Duodenal mucosa (tissue), 2 donors: ENCODE results near the gene CPVL.
A peak's percentile ranks its signal among the peaks of the same experiment; 100 is the strongest.
"Not testable (repeated sequence)": the region's sequence is repeated elsewhere in the genome, so short reads cannot be mapped to it uniquely, and the experiment has no call there.

Experiments
- H3K27ac ChIP-seq: one replicate; pipeline ENCODE4 v1.7.0; 2013; ENCODE audit warnings: low read depth, low read length
- H3K27me3 ChIP-seq, 2 donors: one replicate each; pipeline ENCODE4 v1.7.0; 2013; ENCODE audit warnings: low read length in 2 of 2, control low read depth in 1 of 2; ENCODE audit not compliant: insufficient read depth in 2 of 2, control insufficient read depth in 1 of 2
- H3K36me3 ChIP-seq, 2 donors: one replicate each; pipeline ENCODE4 v1.7.0; 2013; ENCODE audit warnings: low read length in 2 of 2, control low read depth in 1 of 2; ENCODE audit not compliant: insufficient read depth in 2 of 2, control insufficient read depth in 1 of 2
- H3K4me1 ChIP-seq, 2 donors: one replicate each; pipeline ENCODE4 v1.7.0; 2013; ENCODE audit warnings: low read length in 2 of 2, control low read depth in 1 of 2; ENCODE audit not compliant: insufficient read depth in 2 of 2, control insufficient read depth in 1 of 2
- H3K4me3 ChIP-seq, 2 donors: one replicate each; pipeline ENCODE4 v1.7.0; 2013; ENCODE audit warnings: low read length in 2 of 2, low read depth in 1 of 2
- H3K9ac ChIP-seq, 2 donors: one replicate each; pipeline ENCODE4 v1.7.0; 2013; ENCODE audit warnings: low read length in 2 of 2, low read depth in 1 of 2
- H3K9me3 ChIP-seq, 2 donors: one replicate each; pipeline ENCODE4 v1.7.0; 2013; ENCODE audit warnings: low read length in 2 of 2, control low read depth in 1 of 2; ENCODE audit not compliant: control insufficient read depth in 1 of 2

CPVL gene

GRCh38 chr7:29099896-29100847 is 46.2 kb downstream of the CPVL start:
- Histone ChIP-seq H3K9ac (no peak overlapping the region), H3K4me1 (peaks cover 0 to 7% of the 10 kb centered on the region in 2 donors), H3K36me3 (no peaks in the 10 kb centered on the region), H3K27me3 (no peaks in the 10 kb centered on the region), H3K9me3 (no peaks in the 10 kb centered on the region), H3K27ac (no peak overlapping the region), H3K4me3 (no peak overlapping the region)

GRCh38 chr7:29096446-29096730 is 49.9 kb downstream of the CPVL start:
- H3K27ac ChIP-seq = no peak overlapping the region

GRCh38 chr7:29095631-29096445 is 50.5 kb downstream of the CPVL start:
- H3K9ac ChIP-seq = no peak overlapping the region
- H3K9me3 ChIP-seq = no peaks in the 10 kb centered on the region
- no peak overlapping the region for H3K27ac ChIP-seq
- H3K36me3 ChIP-seq = no peaks in the 10 kb centered on the region
- no peaks in the 10 kb centered on the region for H3K27me3 ChIP-seq
- H3K4me1 ChIP-seq = peaks cover 10 to 18% of the 10 kb centered on the region in 2 donors
- H3K4me3 ChIP-seq = no peak overlapping the region

More at GRCh38 chr7:29096446-29096730, 49.9 kb downstream of the CPVL start:
- Histone ChIP-seq H3K9me3 (no peaks in the 10 kb centered on the region), H3K36me3 (no peaks in the 10 kb centered on the region), H3K4me1 (peaks cover 5 to 13% of the 10 kb centered on the region in 2 donors), H3K4me3 (no peak overlapping the region), H3K27me3 (no peaks in the 10 kb centered on the region), H3K9ac (no peak overlapping the region)

GRCh38 chr7:29093091-29093490 is 53.2 kb downstream of the CPVL start:
- not testable (repeated sequence) for H3K36me3 ChIP-seq, H3K27ac ChIP-seq, H3K27me3 ChIP-seq, H3K9ac ChIP-seq, H3K9me3 ChIP-seq, H3K4me3 ChIP-seq
- peaks cover 16 to 19% of the 10 kb centered on the region in 2 donors for H3K4me1 ChIP-seq

- Histone ChIP-seq H3K27ac (no peak overlapping the region), H3K27me3 (no peaks in the 10 kb centered on the region), H3K36me3 (no peaks in the 10 kb centered on the region), H3K4me1 (peaks cover 27% of the 10 kb centered on the region in 2 donors), H3K4me3 (peak overlapping the region; percentile 72 to 78), H3K9me3 (no peaks in the 10 kb centered on the region), H3K9ac (peak overlapping the region; percentile 49 to 69)
Observed at GRCh38 chr7:29091715-29092114, 54.6 kb downstream of the CPVL start.

GRCh38 chr7:29090836-29091601 is 55.3 kb downstream of the CPVL start:
- no peak overlapping the region for H3K27ac ChIP-seq
- peaks cover 27% of the 10 kb centered on the region in 2 donors for H3K4me1 ChIP-seq
- peak overlapping the region; percentile 49 to 69 for H3K9ac ChIP-seq
- peak overlapping the region; percentile 72 to 78 for H3K4me3 ChIP-seq
- H3K36me3 ChIP-seq = no peaks in the 10 kb centered on the region
- H3K9me3 ChIP-seq = no peaks in the 10 kb centered on the region
- H3K27me3 ChIP-seq = no peaks in the 10 kb centered on the region

GRCh38 chr7:29090151-29090805 is 56.1 kb downstream of the CPVL start:
- H3K27ac ChIP-seq = no peak overlapping the region
- H3K4me1 ChIP-seq = peaks cover 20 to 27% of the 10 kb centered on the region in 2 donors
- no peaks in the 10 kb centered on the region for H3K9me3 ChIP-seq
- H3K4me3 ChIP-seq = no peak overlapping the region
- H3K36me3 ChIP-seq = no peaks in the 10 kb centered on the region
- H3K27me3 ChIP-seq = no peaks in the 10 kb centered on the region
- no peak overlapping the region for H3K9ac ChIP-seq

- Histone ChIP-seq H3K36me3 (no peaks in the 10 kb centered on the region), H3K9ac (no peak overlapping the region), H3K27ac (no peak overlapping the region), H3K4me1 (peaks cover 19 to 24% of the 10 kb centered on the region in 2 donors), H3K27me3 (no peaks in the 10 kb centered on the region), H3K4me3 (no peak overlapping the region), H3K9me3 (no peaks in the 10 kb centered on the region)
Observed at GRCh38 chr7:29087840-29088170, 58.5 kb downstream of the CPVL start.

- H3K27ac ChIP-seq = no peak overlapping the region
- no peaks in the 10 kb centered on the region for H3K27me3 ChIP-seq
- no peak overlapping the region for H3K9ac ChIP-seq
- no peaks in the 10 kb centered on the region for H3K36me3 ChIP-seq
- H3K4me3 ChIP-seq = no peak overlapping the region
- no peaks in the 10 kb centered on the region for H3K9me3 ChIP-seq
- H3K4me1 ChIP-seq = peaks cover 15 to 23% of the 10 kb centered on the region in 2 donors
Observed at GRCh38 chr7:29086545-29086944, 59.8 kb downstream of the CPVL start.
